NCI-H510A (cell line): ENCODE measurements around the gene RGS9BP.
"Not testable (repeated sequence)": the region's sequence is repeated elsewhere in the genome, so short reads cannot be mapped to it uniquely, and the experiment has no call there.

Source experiments
- DNase-seq: peaks from one replicate; lab custom pipeline; 2025; lab: John Stamatoyannopoulos, UW

The RGS9BP gene, protein sequence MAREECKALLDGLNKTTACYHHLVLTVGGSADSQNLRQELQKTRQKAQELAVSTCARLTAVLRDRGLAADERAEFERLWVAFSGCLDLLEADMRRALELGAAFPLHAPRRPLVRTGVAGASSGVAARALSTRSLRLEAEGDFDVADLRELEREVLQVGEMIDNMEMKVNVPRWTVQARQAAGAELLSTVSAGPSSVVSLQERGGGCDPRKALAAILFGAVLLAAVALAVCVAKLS

DNA sequence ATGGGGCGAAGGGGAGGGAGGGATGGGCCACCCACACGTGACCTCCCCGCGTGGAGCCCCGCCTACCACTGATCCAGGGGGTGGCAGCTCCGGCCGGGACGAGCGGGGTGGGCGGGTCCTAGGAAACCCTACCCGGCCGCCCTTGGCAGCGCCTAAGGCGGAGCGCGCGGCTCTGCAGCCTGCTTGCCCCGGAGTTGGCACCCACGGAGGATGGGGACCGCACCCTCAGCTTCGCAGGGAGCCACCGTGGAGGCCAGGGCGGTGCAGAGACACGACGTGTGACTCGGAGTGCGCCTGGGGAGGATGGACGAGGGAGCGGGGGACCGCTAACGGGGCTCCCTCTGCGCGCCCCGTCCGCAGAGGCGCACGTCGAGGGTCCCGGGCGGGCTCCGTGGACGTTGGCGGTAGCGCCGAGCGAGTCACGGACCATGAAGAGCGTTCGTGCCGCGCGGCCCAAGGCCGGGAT, at the start of gene RGS9BP:
Gene RGS9BP (plus strand): TSS at position 129 of the 466 bp plus-strand sequence. CDS start 416 bp downstream, outside the sequence.
- peak; percentile 41 for DNase-seq

DNA sequence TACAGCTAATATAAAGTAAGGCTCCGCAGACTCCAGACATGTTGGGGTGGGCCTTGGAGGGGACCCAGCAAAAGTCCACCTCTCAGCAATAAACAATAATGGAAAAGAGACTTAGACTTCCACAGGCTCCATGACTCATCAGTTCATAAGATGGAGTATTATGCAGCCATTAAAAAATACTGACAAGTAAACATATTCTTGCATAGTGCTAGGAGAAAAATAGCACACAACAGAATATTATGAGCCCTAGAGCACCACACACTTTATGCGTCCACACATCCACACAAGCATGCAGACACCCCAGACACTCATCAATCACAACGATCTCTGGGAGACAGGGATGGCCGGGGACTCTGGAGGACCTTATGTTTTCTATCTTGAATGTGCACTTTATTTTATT, 48.7 kb upstream of the RGS9BP start:
- no peak for DNase-seq

DNA sequence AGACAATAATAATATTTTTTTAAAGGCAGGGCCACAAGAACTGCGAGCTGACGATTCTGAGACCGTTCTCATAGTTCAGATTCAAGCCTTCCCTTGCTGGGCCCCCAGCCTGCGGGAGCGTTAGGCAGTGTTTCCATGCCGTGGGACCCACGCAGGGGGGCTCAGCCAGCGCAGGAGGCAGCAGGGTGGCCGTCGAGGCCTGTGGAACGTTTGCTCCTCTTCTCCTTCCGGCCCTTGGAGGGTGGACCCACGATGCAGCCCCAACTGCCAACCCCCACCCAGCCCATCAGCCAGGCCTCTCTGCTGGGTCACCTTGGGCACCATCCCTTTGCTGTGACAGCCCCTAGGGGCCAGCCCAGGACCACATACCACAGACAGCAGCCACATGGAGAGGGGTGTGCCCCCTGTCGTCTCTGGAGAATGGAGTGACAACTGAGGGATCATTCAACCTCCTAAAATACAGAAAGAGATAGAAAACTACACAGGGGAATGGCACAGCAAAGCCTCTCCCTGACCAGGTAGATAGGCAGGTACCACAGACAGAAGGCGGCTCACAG, 47.9 kb upstream of the RGS9BP start:
- no peak for DNase-seq

DNA sequence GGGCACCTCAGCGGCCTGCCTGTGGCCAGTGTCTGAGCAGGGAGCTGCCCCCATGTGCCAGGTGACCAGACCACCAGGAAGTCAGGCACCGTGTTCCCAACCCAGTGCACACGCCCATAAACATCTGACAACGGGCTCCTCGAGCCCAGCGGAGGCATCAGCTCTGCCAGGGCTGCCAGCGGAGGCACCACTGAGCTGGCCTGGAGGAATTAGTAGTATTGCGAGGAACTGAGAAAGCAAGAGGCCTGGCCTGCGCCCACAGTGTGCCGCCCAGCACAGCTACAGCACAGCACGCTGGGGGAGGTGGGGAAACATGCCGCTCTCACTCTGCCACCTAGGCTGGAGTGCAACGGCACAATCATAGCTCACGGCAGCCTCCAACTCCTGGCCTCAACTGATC, 45.3 kb upstream of the RGS9BP start:
- no peak for DNase-seq

DNA sequence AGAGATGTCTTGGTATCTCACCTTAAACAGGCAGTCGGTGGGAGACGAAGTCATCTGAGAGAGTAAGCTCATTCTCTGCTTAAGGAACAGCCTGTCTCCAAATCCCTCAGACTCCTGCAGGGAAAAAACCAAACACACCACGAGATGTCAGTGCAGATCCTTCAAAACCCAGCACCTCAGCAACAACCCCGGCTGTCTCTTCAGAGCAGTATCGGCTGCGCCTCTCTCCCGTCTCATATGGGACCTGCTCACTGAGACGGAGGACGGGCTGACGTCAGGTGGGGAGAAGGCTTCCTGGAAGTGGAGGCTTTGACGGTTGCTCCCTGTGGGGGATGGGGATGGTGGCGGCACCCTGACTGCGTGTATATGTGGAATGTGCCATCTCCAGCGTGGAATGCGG, 44.3 kb upstream of the RGS9BP start:
- DNase-seq, result no peak

DNA sequence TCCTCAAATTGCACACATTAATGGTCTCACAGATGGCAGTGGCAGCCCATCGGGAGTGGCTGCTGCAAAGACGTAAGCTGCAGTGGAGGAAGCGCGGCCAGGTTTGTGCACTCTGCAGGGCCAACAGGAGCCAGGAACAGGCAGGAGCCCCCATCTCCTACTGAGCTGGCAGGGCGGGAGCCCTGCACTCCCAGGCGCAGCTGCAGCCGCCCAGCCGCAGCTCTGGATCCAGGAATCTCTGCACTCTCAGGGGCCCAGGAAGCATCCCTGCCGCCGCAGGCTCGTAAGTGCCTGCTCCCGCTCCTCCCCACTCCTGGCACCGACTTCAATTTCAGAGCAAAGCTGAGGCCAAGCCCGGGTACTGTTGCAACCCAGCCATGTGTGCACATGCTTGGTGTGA, 38.2 kb upstream of the RGS9BP start:
- no peak for DNase-seq

DNA sequence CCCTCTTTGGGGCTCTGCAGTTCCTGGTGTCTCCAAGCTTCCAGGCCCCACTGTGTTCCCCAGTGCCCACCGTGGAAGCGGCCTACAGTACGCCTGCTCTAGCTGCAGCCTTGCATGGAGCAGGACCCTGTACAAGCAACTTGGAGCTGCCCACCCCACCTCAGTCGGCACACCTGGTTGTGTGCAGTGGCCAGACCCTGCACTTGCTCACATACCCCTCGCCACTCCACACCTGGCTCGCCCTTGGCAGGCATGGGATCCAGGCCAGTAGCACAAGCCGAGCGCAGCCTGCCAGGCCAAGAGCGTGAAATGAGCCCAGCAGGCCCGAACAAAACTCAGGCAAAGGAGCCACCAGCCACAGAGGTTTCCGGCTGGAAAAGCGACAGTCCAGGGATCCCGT, 37.0 kb upstream of the RGS9BP start:
- no peak for DNase-seq

DNA sequence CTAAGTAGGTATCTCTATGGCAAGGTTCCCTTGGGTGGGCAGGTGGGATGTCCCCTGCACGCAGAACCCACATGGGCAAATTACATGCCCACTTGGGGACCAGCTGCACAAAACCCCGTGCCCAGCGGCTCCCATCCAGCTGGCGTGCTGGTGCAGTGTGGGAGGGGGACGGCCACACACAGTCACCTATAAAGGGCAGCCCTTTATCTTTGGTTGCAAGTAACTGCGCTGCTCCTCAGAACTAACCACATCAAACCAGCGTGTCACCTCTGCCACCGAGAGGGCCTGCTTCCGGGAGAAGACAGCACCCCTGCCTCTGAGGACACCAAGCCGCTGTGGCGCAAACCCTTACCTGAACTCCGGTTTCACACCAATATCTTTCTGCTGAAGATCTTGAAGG, 32.9 kb upstream of the RGS9BP start:
- DNase-seq, result no peak

DNA sequence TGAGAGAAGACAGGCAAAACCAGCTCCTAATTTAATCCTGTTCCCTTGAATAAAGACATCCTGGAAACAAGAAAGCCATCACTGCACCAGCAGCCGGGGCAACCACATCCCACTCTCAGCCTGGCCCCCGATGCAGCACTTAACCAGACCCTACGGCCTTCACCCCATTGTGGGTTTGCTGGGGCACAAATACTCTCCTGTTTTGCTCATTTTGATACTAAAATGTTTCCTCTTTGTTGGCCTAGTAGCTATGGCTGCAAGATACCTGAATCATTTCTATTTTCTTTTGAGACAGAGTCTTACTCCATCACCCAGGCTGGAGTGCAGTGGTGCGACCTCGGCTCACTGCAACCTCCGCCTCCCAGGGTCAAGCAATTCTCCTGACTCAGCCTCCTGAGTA, 29.1 kb upstream of the RGS9BP start:
- no peak for DNase-seq

DNA sequence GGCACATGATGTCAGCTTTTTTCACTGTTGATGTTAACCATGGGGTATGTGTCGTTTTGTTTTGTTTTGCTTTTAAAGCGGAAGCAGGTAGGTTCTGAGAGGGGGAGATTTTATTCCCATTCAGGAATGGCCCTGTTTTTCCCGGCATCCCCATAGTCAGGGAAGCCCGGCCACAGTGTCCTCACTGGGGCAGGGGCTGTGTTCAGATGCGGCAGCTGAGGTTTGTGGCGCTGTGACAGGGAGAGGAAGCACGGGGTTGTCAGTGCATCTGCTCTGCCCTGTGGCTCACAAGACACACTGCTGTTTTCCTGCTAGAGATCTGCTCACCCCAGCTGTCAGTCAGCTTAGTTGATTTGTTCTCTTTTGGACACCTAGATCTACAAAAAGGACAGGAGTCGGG, 28.3 kb upstream of the RGS9BP start:
- no peak for DNase-seq

DNA sequence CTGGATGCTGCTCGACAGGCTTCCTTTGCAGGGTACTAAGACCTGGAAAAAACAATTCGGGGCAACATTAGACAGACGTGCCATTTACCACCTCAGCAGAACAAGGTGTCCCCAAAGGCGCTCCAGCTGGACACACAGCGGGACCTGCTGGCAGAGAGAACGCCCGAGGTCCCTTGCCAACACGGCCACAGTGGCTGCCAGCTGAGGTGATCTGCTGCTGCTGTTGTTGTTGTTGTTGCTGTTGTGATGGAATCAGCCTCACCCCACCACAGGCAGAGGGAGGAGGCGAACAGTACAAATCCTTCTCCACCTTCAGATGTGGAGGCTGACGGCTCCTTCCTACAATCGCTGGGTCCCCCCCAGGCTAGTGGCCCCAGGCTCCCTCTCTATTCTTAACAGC, 25.9 kb upstream of the RGS9BP start:
- DNase-seq, result no peak

DNA sequence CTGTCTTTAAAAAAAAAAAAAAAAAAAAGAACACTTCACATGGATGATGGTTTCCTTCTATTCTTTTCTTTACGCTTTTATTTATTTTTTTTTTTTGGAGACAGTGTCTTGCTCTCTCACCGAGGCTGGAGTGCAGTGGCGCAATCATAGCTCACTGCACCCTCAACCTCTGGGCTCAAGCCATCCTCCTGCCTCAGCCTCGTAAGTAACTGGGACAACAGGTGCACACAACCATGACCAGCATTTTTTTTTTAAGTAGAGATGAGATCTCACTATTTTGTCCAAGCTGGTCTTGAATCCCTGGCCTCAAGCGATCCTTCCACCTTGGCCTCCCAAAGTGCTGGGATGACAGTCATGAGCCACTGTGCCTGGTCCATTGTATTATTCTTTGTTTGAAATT, 25.0 kb upstream of the RGS9BP start:
- DNase-seq, result no peak

DNA sequence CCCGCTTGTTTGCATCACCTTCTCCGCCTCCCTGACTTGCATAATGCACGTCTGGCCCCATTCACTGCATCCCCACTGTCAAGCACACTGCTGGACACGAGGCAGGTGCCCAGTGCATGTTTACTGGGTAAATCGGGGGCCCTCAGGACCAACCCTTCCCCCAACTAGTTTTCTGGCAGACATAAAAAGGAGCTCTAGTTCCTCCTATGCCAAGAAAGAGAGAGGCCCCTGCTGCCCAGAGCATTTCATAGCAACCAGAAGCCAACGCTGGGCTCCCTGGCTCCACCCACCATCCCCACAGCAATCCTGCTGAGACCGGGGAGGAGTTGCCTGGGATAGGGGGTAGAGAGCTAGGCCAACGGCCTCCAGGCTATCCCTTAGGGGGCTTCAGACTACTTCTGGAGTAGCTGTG, 23.9 kb upstream of the RGS9BP start:
- no peak for DNase-seq

DNA sequence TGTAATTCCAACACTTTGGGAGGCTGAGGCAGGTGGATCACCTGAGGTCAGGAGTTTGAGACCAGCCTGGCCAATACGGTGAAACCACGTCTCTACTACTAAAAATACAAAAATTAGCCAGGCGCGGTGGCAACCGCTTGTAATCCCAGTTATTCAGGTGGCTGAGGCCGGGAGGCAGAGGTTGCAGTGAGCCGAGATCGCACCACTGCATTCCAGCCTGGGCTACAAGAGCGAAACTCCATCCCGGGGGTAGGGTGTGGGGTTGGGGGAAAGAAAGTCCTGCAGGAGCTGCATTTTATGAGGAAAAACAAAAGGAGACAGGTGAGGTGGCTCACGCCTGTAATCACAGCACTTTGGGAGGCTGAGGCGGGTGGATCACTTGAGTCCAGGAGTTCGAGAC, 23.3 kb upstream of the RGS9BP start:
- DNase-seq, result not testable (repeated sequence)

DNA sequence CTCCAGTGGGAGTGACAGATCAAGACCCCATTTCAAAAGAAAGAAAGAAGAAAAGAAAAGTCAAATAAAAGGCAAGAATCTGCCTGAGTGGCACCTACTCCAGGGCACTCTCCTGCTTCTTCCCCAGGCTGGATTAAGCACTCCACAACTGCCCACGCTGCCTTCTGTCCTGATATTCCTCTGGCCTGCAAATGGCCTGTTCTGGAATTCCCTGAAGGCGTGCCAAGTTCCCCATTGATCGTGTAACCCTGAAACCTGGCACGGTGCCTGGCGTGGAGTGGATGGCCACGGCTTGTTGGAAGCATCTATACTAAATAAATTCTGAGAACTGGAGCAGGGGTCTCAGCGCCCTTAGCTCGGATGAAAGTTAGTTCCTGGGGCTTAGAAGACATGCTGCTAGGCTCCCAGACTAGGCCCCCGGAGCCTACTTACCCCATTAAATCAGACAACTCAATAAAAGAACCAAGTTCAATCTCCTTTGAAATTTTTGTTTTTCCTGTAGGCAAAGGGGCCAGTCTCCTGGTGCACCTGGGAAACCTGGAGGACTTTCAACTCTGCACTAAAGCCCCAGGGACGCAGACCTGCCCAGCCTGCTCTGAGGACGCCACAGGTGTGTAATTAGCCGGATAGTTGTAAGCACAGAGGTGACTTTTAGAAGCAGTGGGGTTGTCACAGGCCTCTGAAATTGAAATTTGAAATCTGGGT, 22.6 kb upstream of the RGS9BP start:
- no peak for DNase-seq

DNA sequence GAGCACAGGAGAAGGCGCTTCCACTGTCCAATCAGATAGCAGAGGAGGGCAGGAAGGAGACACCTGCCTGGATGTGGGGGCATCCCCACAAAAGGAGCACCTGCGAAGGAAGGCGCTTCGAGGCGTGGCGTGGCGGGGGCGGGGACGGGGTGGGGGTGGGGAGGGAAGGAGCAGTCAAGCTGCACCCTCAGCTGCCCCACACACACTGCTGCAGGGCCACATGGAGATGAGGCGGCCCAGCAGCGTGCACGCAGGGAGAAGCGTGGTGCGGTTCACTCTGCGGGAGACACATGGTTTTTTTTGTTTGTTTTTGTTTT, 22.1 kb upstream of the RGS9BP start:
- no peak for DNase-seq

DNA sequence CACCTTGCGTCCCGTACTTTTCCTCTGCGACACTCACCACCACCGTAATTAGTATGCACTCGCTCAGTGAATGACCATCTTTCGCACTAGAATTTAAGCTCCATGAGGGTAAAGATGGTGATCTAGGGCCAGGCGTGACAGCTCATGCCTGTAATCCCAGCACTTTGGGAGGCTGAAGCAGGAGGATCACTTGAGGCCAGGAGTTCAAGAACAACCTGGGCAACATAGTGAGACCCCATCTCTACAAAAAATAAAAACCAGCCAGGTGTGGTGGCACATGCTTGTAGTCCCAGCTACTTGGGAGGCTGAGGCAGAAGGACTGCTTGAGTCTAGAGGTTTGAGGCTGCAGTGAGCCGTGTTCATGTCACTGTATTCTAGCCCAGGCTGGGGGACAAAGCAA, 19.3 kb upstream of the RGS9BP start:
- not testable (repeated sequence) for DNase-seq

DNA sequence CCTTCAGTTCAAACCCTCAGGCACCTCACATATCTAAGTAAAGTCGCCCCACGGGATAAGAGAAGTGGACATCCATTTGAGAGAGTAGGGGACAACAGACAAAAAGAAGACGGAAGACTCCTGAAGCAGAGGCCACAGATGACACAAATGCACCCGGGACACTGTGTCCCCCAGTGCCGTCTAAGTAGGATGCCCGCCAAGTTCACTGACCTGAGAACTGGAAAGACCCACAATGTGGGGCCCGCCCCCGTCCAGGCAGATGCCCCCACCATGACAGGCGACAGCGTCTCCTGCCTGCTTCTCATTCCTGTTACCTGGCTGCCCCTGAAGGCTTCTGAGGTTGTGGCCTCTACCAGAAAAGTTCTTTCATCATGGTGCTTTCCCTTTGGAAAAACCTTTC, 17.6 kb upstream of the RGS9BP start:
- no peak for DNase-seq

DNA sequence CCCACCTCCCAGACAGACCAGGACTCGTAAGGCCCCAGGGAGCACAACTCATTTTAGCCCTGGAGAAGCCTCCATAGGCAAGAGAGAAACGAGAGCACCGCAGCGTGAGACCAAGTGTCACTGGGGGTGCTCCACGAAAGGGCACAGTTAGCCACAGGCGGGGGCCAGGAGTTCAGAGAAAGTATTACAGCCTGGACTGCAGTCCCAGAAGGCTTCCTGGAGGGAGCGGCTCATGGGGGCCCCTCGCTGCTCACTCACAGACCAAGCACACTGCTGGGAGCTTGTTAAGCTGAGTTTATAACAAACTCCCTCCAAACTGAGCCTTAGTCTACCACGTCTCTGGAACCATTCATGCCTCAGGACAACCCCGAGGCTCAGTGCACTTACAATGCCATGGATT, 17.1 kb upstream of the RGS9BP start:
- DNase-seq, result no peak

DNA sequence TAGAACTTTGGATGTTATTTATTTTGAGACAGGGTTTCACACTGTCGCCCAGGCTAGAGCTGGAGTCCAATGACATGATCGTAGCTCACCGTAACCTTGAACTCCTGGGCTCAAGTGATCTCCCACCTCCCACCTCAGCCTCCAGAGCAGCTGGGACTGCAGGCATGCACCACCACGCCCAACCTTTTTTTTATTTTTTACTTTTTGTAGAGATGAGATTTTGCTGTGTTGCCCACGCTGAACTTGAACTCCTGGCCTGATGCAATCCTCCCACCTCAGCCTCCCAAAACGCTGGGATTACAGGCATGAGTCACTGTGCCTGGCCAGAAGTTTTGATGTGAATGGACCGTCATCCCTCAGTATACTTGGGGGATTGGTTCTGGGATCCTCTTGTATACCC, 14.3 kb upstream of the RGS9BP start:
- DNase-seq, result no peak

DNA sequence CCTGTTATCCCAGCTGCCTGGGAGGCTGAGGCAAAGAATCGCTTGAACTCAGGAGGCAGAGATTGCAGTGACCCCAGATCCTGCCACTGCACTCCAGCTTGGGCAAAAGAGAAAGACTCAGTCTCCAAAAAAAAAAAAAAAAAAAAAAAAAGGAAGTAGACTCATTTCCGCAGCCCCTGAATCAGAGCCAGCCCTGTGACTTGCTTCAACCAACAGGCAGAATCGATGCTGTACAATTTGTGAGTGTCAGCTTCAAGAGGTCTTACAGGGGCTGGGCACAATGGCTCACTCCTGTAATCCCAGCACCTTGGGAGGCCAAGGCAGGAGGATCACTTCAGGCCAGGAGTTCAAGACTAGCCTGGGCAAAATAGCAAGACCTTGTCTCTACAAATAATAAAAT, 13.5 kb upstream of the RGS9BP start:
- no peak for DNase-seq

DNA sequence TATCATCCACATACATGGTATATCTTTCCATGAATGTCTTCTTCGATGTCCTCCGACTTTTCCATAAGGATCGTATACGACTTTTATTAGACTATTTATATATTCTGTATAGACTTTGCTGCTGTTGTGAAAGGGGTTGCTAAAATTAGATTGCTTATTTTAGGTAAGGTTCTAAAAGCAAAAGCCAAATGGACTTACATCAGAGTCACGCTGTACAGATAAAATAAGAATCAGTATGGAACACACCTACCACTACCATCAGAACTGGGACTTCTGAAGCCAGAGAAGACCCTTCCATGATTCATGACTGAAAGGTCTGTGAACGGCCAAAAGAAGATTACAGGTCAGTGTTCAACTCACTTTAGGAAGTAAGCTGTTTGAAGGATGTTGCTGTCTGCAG, 9.6 kb upstream of the RGS9BP start:
- no peak for DNase-seq

DNA sequence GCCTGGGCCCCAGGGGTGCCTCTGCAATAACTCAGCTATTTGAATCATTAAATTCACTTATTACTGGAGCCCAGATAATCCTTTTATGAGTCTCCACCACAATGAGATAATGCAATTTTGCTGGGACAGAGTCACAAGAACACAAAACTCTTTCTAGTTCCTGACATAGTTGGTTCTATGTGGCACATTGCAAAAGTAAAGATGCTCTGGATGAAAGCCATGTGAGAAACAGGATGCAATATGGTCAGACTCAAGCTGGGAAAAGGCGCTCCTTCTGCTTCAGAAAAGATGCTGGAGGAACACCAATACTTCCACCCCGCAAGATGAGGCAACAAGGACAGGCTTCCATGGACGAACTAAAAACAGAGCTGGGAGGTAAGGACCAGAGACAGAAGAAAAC, 6.3 kb upstream of the RGS9BP start:
- no peak for DNase-seq
